ENCODE measurements around the gene SLC30A9.

Gene SLC30A9

DNA sequence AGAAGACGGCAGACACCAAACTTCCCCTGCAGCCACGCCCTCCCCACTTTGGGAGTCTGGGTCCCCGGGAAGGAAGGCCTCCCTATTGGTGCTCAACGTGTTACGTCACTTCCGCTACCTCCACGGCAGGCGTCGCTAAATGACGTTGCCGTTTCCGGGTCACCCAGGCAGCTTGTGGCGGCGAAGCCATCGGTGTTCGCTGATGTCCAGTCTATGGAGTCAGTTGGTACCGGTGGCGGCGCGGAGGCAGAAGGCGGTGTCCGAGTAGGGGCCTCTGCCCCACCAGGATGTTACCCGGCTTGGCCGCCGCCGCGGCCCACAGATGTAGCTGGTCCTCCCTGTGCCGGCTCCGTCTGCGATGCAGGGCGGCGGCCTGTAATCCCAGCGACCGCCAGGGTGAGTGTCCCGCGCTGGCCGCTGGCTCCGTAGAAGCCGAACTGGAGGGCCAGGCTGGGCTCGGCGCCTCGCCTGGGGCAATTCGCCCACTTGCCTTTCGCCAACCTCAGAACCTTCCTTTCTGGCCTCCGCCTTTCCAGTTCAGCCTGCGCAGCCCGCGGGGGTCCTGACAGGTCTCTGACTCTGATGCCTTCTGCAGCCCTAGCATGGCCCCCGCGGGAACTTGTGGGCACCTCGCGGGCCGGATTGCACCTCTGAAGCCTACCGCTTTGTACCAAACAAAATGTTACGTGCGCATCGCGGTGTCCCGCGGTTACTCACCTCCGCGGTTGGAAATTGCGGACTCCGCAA is at the start of gene SLC30A9:
Gene SLC30A9, plus strand, starts transcription at position 166 of the 747 bp plus-strand sequence. Its CDS starts 122 bp downstream, at position 288.
- in situ Hi-C loops (cut with HindIII; ENCODE audit: low sequenced_read_pairs): no loop called here

- in situ Hi-C loops (cut with HindIII; ENCODE audit: low sequenced_read_pairs): no loop called here
These were observed 49.5 kb upstream of the SLC30A9 start for GRCh38 chr4:41940834-41941233.

DNA sequence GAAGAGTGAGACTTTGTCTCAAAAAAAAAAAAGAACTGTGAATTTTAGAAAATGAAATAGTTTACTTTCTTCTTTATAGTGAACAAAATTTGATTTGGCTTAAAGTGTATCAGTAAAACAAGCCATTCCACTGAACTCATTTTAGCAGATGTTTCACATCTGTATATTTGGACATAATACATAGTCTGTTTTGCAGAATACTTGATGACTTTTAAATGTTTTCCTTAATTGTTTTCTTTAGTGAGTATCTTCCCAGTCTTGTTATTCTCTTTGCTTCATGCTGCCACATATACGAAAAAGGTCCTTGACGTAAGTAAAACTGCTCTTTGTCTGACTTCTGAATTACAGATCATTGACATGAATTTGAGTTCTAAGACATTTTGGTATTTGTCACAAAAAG is 46.8 kb upstream of the SLC30A9 start:
- in situ Hi-C loops (cut with HindIII; ENCODE audit: low sequenced_read_pairs): no loop called here

DNA sequence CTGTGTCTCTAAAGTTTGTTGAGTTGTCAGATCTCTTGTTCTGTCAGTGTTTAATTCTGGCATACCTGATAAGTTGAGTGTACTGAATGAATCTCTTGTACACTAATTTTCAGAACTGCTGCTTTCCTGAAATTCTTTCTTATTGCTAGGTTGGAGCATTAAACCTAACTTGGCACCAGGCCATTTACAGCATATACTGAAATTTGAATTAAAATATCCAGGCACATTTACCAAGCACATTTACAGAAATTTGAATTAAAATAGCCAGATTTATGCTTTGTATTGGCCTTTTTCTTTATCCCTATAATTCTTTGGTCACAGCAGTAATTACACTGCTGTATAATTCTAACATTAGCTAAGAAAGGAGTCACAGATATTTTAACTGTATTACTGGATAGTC is 46.2 kb upstream of the SLC30A9 start:
- in situ Hi-C loops (cut with HindIII; ENCODE audit: low sequenced_read_pairs): no loop called here

DNA sequence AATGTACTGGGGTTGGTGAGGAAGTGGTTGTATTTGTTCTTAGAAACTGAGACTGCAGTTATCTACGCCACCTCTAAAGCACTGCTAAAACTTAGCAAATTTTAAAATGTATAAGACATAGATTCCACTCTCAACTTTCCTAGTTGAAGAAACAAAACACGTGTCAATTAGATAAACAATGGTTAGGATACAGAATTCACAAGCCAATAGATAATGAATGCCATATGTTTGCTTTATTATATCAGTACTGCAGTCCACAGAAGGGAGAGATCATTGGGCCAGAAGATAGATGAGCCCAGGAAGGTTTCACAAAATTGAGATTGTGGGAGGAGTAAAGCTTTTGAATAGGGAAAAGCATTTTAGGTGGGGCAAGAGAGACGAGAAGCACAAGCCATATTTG is 40.8 kb upstream of the SLC30A9 start:
- in situ Hi-C loops (cut with HindIII; ENCODE audit: low sequenced_read_pairs): loop anchor here (5.0 kb wide), 1 partner anchor 33 kb away; the partner anchor contains the start of gene DCAF4L1

- in situ Hi-C loops (cut with HindIII; ENCODE audit: low sequenced_read_pairs): no loop called here
These were observed 32.7 kb upstream of the SLC30A9 start for GRCh38 chr4:41957634-41958033.

DNA sequence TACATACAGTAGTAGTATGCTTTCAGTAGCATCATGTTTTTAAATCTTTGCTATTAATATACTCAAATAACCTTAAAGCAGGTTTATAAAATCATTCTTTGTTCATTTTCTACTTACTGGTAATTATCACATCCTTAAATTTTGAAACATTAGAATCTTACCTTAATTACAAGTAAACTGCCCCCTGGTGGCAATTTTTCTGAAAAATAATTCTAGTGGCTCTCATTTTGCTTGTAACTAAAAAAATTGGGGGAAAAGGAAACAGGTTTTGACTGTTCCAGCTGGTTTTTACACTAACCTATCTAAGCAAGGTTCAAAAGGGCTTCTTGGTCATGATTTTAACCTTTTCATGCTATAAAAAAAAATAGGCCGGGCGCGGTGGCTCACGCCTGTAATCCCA is 27.2 kb upstream of the SLC30A9 start:
- in situ Hi-C loops (cut with HindIII; ENCODE audit: low sequenced_read_pairs): no loop called here

DNA sequence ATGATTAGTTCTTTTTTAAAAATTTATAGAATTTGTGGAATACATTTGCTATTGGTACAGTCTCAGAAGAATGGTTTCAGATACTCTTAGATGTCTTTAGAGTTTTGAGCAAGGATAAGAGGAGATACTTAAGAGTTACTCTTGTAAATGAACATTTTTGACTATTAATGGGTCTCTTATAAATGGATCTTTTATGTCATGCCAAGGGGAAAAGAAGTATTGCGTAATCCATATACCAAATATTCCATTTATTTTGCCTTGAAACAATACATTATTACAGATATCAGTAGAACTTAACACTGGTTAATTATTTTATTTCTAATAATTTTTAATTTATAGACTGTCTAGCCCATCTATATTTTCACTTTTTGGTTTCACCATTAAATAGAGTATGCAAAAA is 25.9 kb upstream of the SLC30A9 start:
- in situ Hi-C loops (cut with HindIII; ENCODE audit: low sequenced_read_pairs): no loop called here

DNA sequence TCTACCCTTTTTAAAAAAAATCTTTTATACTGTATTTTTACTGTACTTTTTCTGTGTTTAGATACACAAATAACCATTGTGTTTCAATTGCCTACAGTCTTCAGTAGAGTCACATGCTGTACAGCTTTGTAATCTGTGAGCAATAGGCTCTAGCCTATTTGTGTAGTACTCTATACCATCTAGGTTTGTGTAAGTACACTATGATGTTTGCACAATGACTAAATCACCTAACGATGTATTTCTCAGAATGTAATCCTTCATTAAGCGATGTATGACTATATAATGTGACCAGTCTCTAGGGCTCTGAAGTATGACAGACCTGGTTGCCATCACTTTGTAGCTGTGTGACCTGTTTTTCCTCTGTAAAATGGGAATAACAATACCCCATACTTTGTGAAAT is 22.9 kb upstream of the SLC30A9 start:
- in situ Hi-C loops (cut with HindIII; ENCODE audit: low sequenced_read_pairs): no loop called here

GRCh38 chr4:41969671-41970070 is 20.7 kb upstream of the SLC30A9 start:
- in situ Hi-C loops (cut with HindIII; ENCODE audit: low sequenced_read_pairs): no loop called here

- in situ Hi-C loops (cut with HindIII; ENCODE audit: low sequenced_read_pairs): no loop called here
These were observed 15.0 kb upstream of the SLC30A9 start for GRCh38 chr4:41975341-41975740.

GRCh38 chr4:41976775-41977516 is 13.4 kb upstream of the SLC30A9 start:
- in situ Hi-C loops (cut with HindIII; ENCODE audit: low sequenced_read_pairs): no loop called here

DNA sequence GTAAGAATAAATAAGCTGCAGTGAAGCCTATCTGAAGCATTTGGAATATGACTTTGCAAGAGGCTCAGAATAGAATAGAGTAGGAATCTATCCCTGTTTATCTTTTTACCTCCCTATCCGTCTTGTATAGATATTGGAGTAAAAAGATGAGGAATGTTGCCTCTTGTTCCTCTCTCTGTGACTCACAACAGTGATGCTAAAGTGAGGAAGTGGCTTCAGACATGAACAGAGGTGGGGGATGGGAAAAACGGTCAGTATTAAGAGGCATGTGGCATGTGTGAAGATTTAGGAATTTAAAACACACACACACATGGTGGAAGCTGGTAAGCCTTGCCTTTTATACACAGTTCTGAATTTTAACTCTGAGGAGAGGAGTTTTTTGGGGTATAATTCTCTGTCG is 12.6 kb upstream of the SLC30A9 start:
- in situ Hi-C loops (cut with HindIII; ENCODE audit: low sequenced_read_pairs): no loop called here

DNA sequence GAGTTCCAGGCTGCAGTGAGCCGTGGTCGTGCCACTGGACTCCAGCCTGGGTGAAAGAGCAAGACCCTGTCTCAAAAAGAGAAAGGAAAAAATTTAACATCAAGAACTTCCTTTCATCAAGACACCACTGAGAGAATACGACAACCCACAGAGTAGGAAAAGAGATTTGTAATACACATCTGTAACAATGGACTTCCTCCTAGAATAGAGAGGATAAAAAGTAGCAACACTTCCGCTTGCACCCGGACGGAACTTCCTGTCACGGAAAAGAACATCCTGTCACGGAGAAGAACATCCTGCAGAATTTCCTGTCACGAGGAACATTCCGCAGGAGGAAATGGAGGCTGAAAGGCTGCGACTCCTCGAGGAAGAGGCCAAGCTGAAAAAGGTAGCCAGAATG is 8.9 kb upstream of the SLC30A9 start, which contains the start of gene DCAF4L1:
Gene DCAF4L1, plus strand, starts transcription at position 301 of the 400 bp plus-strand sequence. Its CDS starts 37 bp downstream, at position 338.
- in situ Hi-C loops (cut with HindIII; ENCODE audit: low sequenced_read_pairs): loop anchor here (5.0 kb wide), 1 partner anchor 34 kb away; no protein-coding TSS in a partner anchor

DNA sequence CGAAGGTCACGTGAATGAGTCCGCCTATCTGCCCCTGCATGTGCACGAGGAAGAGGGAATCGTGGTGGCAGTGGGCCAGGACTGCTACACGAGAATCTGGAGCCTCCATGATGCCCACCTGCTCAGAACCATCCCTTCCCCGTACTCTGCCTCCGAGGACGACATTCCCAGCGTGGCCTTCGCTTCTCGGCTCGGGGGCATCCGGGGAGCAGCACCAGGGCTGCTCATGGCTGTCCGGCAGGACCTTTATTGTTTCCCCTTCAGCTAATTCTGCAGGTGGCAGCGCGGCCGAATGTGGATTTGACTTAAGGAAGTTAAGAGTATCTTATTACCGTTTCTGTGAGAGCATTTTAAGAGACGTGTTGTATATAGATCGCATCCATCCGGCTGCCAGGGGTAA is 7.6 kb upstream of the SLC30A9 start:
- in situ Hi-C loops (cut with HindIII; ENCODE audit: low sequenced_read_pairs): loop anchor here (5.0 kb wide), 1 partner anchor 35 kb away; no protein-coding TSS in a partner anchor

- in situ Hi-C loops (cut with HindIII; ENCODE audit: low sequenced_read_pairs): no loop called here
These were observed 5.2 kb upstream of the SLC30A9 start for GRCh38 chr4:41985151-41985550.

DNA sequence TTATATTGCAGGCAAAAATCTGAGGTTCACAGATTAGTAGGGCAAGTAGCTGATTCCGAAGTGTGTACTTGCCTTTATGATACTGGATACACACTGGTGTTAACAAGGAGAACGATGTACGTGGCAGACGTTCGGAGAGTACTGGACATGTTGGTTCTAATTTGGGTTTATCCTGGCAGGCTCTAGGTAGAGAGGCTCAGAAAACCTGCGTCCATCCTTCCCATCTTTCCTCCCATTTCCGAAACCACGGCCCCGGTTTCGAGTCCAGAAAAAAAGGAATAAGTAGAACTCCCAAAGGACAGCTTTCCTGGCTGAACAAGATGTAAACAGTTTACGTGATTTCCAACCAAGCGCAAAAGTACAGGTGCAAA is 351 bp upstream of the SLC30A9 start:
- in situ Hi-C loops (cut with HindIII; ENCODE audit: low sequenced_read_pairs): no loop called here

DNA sequence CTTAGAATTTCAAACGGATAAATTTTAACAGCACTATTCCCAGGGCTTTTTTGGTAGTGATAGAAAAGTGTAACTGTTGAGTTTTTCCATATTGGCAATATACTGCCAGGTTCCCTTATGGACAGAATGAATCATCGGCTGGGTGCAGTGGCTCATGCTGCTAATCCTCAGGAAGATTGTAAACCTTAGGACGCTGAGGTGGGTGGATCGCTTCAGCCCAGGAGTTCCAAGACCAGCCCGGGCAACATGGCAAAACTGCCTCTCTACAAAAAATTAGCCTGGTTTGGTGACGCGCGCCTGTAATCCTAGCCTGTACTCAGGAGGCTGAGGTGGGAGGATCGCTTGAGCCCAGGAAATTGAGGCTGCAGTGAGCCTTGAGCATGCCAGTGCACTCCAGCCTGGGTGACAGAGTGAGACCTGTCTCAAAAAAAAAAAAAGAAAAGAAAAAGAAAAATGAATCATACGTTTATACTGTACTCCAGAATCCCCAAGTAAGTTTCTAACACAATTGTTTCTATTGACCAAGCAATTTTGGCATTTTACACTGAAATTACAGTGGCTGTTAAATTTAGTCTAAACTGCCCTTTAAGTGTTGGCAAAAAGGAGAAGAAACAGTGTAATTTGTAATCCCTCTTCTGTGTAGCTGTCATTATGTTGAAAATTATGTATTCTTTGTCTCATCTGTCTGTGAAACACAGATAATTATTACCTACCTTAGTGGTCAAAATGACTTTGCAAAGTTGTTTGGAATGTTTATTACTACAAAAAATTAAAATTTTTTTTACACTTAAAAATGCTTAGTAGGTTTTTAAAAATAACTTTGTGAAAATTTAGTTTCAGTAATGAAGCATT is 1.8 kb downstream of the SLC30A9 start:
- in situ Hi-C loops (cut with HindIII; ENCODE audit: low sequenced_read_pairs): no loop called here

- in situ Hi-C loops (cut with HindIII; ENCODE audit: low sequenced_read_pairs): no loop called here
These were observed 2.9 kb downstream of the SLC30A9 start for GRCh38 chr4:41992967-41993857.

DNA sequence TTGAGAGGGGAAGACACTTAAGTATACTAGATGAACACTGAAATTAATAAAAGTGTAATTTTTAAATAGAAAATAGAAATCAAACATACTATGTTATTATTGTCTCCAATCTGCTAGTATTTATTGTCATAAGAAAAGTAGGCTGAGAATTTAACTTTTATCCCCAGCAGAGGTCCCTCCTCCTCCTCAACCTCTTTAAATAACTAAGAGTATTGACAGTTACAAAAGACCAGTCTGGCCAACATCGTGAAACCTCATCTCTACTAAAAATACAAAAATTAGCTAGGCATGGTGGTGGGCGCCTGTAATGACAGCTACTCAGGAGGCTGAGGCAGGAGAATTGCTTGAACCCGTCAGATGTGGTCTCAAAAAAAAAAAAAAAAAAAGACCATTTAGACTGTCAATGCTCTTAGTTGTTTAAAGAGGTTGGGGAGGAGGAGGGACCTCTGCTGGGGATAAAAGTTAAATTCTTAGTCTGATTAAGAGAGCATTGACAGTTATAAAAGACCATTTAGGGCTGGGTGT is 4.2 kb downstream of the SLC30A9 start:
- in situ Hi-C loops (cut with HindIII; ENCODE audit: low sequenced_read_pairs): no loop called here

Measured in endothelial cell of hepatic sinusoid (primary cell).